Nucleus accumbens (tissue), 56 donors: ENCODE data around the gene PRUNE1.

Experiments
- DNase-seq, 56 donors: peaks; one replicate each; lab custom pipeline; 2025; lab: John Stamatoyannopoulos, UW

Gene PRUNE1

DNA sequence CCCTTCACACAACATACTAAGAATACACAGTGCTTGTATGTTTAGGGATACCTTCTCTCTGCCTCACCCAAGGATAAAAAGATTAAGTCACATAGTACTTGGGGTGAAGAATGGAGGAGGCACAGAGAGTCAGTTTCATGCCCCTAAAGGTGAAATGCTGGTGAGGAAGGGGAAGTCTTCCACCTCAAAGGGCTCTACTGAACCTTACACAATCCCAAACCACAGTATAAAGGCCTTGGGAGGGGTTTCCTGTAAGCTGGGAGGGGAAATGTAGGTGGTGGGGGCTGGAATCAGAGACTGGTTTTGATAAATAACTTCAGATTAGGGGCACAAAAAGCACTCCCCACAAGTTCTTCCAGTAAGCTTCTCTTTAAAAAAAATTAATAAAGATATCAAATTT lies 5.1 kb upstream of the PRUNE1 start:
- no peak for DNase-seq

DNA sequence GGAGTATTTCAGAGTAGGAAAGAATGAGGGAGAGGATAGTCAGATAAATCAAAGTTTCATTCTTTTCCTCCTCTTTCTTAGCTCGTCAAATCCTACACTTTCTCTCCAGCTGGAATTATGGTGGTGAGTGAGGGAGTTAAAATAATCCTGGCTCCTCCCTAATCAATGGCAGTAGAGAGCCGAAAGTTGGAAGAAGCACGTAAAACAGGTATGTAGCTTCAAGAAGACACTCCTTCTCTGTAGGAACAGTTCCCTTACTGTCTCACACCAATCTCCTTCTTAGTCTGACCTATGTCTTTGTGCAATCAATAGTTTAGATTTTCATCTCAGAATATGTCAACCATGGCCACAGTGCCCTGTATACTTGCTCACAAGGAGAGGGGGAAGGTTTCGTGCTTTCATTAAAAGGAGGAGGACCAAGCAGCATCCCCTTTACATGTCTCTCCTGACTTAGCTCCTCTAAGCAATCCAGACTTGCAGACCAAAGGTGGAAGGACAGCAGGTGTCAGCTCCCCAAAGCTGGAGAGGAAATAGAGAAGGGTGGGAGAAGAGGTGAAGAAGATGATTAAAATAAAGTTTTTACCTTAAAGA lies 2.4 kb upstream of the PRUNE1 start:
- DNase-seq = peak in 2 of 56 donors; percentile 38 to 63

DNA sequence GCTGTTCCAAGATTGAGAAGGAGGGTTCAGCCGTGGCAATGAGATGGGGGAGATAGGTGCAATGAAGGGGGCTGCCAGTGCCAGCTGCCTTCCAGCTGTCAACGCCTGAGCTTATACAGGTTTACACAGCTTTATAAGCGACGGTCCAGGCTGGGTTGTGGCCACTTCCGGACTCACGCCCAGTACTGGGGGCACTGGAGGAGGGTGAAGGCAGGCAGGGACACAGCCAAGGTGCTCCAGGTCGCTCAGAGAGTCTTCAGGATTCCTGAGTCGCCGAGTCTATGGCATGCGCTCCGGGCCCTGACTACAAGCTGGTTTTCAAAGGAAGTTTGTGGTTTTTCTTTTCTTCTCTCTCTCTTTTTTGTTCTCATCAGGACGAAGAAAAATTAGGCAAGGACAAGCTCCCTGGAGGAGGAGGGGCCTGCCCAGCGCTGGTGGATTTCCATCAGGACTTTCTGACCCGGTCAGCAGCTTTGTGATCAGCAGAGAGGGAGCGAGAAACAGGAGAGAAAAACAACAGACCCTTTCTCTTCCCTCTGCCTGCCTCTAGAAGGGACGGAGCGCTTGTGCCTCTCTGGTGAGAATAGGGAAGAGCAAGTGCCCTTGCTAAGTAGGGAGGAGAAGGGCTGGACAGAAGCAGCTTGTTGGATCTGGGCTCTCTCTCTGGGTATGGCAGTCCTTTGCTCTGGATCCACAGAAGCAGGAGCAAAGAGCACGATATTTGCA lies 1.8 kb upstream of the PRUNE1 start, which contains the start of gene MINDY1:
Gene MINDY1 (minus strand): TSS at position 576 of the 726 bp plus-strand sequence. CDS start 4,285 bp downstream, outside the sequence.
- DNase-seq = peak in 55 of 56 donors; percentile 11 to 88 (median 72)

DNA sequence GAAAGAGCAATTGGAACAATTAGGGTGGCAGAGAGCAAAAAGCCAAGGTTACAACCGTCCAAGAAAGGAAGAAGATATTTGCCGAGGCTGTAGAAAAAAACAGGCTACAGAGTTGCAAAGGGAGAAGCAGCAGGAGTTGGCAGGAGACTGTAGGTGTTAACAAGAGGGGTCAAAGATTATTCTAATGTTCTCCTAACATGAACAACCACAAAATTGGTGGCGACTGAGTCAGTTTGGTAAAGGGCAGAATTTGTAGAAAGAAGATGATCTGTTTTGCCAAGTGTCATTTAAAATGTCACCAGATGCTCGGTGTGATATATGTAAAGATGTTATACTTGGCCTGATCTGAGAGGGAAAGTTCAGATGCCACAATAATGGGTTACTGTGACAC lies 401 bp upstream of the PRUNE1 start:
- peak in 1 of 56 donors; percentile 25 for DNase-seq

DNA sequence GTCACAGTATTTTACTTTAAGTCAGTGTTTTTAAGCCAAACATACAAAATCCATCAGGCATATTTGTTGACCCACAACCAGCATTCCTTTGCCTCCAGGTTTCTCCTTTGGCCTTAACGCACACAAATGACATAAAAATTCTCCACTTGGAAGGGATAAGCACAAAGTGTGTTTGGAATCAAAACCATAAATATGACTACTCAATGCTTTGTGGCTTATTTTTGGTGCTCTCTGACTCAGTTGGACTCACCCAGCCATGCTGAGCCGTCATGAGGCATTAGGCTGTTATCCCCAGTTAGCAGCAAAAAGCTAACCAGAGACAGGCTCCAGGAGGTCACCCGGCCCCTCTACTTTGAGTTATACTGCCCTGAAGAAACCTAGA lies 948 bp downstream of the PRUNE1 start:
- no peak for DNase-seq

DNA sequence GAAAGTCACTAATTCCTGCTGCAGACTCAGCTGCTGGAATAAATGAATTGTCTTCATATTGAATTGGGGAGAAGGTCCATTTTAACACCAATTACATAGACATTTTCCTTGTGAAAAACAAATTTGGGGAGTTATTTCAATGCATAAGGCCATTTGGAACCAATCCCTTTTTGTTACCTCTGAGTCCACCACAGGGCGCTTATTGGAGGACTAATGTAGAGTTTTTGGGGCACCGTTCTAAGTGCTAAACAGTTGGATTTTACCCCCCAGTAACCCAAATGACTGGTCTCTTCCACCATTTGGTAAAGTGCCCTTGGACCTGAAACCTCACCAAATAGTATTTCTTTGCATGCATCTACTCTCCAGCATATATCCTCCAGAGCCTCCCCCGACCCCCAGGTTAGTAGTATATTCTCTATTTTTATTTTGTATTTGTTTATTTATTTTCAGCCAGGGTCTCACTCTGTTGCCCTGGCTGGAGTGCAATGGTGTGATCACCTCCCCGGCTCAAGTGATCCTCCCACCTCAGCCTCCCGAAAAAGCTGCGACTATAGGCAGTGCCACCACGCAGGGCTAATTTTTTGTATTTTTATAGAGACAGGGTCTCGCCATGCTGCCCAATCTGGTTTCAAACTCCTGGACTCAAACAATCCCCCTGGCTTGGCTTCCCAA lies 1.6 kb downstream of the PRUNE1 start:
- DNase-seq = no peak

DNA sequence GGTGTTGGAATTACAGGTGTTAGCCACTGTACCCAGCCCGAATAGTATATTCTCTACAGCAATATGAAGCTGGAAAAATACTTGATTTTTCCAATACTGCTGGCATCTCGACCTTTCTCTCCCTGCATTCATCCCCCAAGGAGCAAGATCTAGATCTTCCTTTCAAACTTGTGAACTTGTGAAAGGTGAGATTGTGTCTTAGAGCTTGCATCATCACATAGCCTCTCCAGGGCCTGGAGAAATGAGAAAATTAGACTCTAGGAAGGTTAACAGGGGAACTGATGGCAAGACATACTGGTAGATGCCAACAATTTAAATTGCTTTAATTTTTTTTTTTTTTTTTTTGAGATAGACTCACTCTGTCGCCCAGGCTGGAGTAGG lies 2.1 kb downstream of the PRUNE1 start:
- no peak for DNase-seq

DNA sequence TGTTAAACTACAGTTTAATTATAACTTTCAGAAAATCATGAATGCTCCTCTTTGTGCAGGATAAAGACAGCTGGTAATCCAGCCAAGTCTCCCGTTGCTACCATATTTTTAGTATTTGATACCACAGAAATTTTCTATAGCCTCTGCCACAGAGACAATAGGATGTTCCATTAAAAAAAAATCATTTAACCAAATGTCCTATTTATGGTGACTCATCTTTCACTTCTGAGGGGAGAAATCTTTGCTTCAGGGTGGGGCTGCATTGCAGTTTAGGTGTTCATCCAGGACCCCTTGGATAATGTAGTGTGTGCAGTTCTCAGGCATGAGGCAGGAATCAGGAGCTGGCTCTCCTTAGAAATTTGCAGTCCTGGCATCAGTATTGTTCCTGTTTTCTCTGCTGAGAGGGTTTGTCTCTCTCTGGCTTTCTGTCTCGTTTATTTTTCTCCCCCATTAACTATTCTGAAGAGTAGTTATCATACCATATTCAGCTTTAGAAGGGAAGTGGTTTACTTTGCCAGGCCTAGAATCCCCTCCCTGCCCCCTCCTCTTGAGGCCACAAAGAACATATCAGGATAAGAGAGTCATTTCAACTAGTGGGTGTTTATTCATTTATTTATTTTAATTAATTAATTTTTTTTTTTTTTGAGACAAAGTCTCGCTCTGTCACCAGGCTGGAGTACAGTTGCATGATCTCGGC lies 3.1 kb downstream of the PRUNE1 start:
- DNase-seq = no peak

DNA sequence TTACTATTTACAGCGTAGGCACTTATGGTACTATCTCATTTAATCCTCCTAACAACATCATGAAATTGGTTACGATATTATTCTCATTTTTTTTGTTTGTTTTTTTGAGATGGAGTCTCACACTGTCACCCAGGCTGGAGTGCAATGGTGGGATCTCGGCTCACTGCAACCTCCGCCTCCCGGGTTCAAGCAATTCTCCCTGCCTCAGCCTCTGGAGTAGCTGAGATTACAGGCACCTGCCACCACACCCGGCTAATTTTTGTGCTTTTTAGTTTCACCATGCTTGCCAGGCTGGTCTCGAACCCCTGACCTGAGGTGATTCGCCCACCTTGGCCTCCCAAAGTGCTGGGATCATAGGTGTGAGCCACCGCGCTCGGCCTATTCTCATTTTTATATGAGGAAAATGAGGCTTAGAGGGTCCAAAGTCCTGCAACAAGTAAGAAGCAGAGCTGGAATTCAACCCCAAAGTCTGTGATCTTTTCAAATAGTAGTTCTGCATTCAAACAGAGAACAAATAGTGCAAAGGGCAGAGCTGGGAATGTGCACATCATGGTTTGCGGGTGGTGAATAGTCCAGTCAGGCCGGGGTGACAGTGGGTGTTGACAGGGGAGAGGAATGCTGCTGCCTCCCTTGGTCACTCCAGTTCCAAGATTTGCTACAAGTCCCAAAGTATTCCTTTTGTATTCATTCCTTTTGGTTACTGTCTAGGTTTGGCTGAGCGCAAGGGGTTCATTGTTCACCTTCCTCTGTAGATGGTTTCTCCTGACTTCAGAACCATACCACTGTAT lies 4.6 kb downstream of the PRUNE1 start:
- DNase-seq = no peak

DNA sequence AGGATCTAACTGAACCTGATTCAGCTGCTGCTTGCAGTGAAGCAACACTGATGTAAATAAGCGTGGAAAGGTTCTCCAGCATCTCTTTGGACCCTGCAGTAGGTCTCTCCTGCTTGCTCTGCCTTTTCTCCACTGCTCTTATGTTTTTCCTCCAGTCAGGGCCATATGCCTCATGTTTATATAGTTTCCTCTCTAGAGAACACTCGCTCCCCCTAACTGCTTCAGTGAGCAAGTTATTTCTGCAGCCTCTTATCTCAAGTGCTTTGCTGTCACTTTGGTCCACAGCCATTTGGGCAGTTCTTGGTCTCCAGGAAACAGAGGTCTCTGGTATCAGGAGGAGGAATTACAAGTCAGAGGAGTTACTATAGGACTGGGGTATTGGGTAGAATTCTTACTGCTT lies 5.3 kb downstream of the PRUNE1 start:
- DNase-seq = no peak

DNA sequence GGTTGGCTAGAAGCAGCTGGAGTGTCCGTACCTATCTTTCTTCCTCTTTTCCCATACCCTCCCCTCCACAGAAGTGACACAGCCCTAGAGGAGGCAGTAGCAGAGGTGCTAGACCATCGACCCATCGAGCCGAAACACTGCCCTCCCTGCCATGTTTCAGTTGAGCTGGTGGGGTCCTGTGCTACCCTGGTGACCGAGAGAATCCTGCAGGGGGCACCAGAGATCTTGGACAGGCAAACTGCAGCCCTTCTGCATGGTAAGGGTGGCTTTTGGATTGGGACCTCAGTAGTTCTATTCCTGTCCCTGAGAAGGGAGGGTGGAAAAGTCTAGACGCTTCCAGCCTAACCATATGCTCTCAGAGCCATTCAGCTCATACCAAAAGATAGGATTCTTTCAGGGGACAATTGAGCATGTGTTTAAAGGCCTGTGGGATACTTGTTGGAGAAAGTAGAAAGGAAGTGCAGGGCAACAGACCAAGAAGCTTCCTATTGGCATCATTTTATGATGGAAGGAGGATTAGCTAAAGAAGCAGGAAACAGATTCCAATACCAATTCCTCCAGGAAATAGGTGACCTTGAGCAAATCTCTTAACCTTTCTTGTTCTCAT lies 16.4 kb downstream of the PRUNE1 start:
- peak in 53 of 56 donors; percentile 6 to 84 (median 57) for DNase-seq

DNA sequence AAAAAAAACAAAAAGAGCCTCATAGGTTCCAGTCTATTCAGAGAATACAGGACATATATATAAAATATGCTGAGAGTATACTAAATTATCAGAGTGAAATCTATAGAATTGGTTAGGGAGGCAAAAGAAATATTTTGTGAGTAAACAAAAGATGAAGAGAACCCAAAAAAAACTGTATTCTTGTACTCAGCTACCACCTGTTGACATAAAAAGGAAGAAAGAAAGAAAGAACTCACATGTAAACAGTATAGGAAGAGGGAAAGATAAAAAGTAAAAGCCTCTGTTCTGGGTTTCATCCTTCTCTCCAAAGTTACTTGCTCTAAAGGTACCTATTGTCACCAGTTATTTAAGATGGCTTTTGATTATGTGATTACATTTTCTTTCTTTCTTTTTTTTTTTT lies 18.2 kb downstream of the PRUNE1 start:
- no peak for DNase-seq

DNA sequence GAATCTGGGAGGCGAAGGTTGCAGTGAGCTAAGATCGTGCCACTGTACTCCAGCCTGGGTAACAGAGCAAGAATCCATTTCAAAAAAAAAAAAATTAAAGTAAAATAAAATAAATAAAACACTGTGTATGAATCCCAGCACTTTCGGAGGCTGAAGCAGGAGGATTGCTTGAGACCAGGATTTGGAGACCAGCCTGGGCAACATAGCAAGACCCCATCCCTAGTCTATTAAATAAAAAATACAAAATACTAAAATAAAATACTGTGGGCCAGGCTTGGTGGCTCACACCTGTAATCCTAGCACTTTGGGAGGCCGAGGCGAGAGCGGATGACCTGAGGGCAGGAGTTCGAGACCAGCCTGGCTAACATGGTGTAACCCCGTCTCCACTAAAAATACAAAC lies 23.9 kb downstream of the PRUNE1 start:
- no peak for DNase-seq

DNA sequence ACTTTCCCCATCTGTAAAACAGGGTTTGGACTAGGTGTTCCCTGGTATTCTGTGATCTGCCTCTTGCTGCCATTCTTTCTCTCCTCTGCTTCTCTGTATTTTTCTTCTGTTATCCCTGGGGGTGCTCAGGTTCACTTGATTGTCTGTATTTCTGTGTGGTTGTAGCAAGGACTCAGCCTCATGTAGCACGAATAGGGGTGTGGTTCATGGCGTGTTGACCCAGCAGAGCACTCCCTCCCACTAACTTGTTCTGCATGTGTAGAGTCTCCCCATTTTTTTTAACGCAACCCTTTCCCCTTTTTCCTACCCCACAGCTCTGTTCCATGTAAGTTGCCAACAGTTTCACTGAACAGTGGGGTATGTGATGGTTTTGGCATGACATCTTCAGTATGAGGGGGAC lies 26.9 kb downstream of the PRUNE1 start:
- DNase-seq = no peak

DNA sequence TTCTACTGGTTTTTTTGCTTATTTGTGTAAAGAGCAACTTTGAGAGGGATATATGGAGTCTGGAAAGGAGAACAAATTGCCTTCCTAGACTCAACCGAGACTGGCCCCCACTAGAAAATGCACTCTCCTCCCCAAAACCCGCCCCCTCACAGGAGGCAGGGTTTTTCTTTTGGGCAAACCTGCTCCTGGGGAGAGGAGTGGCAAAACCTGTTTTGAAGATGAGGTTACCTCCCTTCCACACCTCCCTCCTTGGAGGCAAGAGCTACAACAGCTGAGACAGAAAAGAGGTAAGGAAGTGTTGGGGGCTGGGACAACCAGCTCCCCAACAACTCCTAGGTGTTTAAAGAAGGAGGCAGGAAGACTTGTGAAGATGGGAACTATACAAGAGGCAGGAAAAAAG lies 28.1 kb downstream of the PRUNE1 start, which contains the start of gene BNIPL:
Gene BNIPL (plus strand): TSS at position 231 of the 400 bp plus-strand sequence. CDS start 140 bp downstream, at position 371.
- DNase-seq = no peak

DNA sequence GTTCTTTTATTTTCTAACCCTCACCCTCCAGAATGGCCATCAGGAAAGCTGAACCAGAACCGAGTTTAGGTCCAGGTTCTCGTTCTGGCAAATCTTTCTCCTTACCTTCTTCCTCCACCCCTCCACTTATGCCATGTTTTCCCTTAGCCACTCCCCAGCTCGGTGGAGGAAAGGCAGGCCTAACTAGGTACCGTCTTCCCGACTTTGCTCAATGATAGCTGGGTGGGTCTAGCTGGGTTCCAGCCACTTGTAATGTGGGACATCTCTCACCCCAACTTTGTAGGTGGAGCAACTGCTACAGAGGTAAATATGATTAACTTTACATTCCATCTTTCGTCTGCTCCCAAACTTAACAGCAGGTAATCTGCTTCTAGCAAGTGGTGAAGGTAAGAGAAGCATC lies 28.8 kb downstream of the PRUNE1 start:
- no peak for DNase-seq

DNA sequence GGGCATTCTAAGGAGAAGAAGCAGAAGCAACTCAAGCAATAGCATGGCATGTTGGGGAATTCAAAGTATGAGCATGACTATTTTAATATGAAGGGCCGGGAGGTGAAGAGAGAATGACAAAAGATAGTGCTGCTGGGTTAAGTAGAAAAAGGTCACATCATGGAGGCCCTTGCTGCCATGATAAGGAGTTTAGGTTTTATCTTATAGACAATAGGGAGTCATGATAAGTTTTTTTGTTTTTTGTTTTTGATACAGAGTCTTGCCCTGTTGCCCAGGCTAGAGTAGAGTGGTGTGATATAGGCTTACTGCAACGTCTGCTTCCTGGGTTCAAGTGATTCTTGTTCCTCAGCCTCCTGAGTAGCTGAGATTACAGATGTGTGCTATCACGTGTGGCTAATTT lies 31.3 kb downstream of the PRUNE1 start:
- DNase-seq = no peak

DNA sequence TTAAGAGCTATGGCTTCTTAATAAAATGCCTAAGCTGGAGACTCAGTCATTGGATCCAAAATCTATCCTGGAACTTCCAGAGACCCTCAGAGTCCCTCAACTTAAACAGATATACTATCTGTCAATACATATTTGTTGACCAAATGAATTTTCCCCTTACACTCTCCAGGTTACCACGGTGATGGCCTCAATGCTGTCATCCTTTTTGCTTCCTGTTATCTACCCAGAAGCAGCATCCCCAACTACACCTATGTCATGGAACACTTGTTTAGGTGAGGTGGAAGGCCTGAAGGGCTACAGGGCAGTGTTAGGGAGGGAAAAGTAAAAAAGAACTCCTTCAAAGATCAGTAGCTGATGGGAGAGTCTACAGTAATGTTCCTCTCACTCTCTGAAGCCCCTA lies 34.9 kb downstream of the PRUNE1 start:
- no peak for DNase-seq

DNA sequence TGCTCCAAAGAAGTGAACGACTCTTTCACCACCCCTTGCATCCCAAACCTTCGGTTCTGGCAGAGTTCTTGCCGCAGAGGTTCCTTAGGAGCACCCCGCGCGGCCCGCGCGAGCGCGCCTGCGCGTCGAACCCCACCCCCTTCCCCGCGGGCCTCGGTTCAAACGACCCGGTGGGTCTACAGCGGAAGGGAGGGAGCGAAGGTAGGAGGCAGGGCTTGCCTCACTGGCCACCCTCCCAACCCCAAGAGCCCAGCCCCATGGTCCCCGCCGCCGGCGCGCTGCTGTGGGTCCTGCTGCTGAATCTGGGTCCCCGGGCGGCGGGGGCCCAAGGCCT lies 39.3 kb downstream of the PRUNE1 start, which contains the start of gene C1orf56:
Gene C1orf56 (plus strand): TSS at position 161 of the 334 bp plus-strand sequence. CDS start 97 bp downstream, at position 258.
- DNase-seq = peak in 51 of 56 donors; percentile 27 to 84 (median 64)
